Kidney epithelial cell (primary cell): Measurements from ENCODE around the gene DUSP16. TPM values are rescaled to one million over a fixed set of nuclear protein-coding genes. Genes with fewer than 3 reads are reported as not detected.

Source experiments
- DNase-seq: peaks from one replicate; pipeline ENCODE4 v3.0.0-alpha.2; 2010; ENCODE audit warnings: low read depth
- H3K27me3 ChIP-seq: 2 replicates; pipeline ENCODE4 v1.6.0; 2011; ENCODE audit warnings: low read length; ENCODE audit not compliant: control insufficient read depth, insufficient read depth
- H3K36me3 ChIP-seq: 2 replicates; pipeline ENCODE4 v1.5.1; 2011; ENCODE audit warnings: low read length; ENCODE audit not compliant: control insufficient read depth, insufficient read depth
- H3K4me3 ChIP-seq: 2 replicates; pipeline ENCODE4 v1.5.1; 2011; ENCODE audit warnings: low read depth, mild to moderate bottlenecking, control low read depth, low read length
- total RNA-seq: library from RNA; depleted of rRNA; stranded (reverse); fragments of >200 nt; gene quantifications from 2 replicates; pipeline ENCODE4 v1.2.3, GENCODE V29; 2015
- TF ChIP-seq, protein P1 (sequence below): IDR thresholded peaks from 2 replicates; pipeline ENCODE4 v1.5.1; 2011; ENCODE audit warnings: mild to moderate bottlenecking, moderate library complexity, low read length, control low read depth, inconsistent platforms; ENCODE audit not compliant: insufficient read depth, poor library complexity, severe bottlenecking

DUSP16 gene
- total RNA-seq, 1 donor from 2014 or later = 22.7 TPM

DNA sequence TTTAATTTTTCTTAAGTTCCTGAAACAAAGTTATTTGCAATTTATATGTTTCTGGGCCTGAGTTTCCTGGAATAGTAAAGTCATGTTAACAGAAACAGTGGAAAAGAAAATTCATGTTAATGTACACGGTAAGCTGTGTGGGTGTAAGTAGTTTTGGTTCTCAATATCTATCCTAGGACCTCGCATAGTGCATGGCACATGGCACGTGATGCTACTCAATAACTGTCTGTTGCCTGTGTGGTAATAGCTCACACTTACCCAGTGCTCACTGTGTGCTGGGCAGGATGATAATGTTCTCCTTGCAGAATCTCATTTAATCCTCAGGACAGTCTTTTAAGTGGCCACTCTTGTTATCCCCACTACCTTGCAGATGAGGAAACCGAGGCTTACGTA is 100.7 kb downstream of the DUSP16 start:
- Histone ChIP-seq H3K36me3 (no peaks in the 10 kb centered on the region), H3K4me3 (no peak overlapping the region), H3K27me3 (no peaks in the 10 kb centered on the region)
- DNase-seq = no peak
- TF ChIP-seq, protein P1, sequence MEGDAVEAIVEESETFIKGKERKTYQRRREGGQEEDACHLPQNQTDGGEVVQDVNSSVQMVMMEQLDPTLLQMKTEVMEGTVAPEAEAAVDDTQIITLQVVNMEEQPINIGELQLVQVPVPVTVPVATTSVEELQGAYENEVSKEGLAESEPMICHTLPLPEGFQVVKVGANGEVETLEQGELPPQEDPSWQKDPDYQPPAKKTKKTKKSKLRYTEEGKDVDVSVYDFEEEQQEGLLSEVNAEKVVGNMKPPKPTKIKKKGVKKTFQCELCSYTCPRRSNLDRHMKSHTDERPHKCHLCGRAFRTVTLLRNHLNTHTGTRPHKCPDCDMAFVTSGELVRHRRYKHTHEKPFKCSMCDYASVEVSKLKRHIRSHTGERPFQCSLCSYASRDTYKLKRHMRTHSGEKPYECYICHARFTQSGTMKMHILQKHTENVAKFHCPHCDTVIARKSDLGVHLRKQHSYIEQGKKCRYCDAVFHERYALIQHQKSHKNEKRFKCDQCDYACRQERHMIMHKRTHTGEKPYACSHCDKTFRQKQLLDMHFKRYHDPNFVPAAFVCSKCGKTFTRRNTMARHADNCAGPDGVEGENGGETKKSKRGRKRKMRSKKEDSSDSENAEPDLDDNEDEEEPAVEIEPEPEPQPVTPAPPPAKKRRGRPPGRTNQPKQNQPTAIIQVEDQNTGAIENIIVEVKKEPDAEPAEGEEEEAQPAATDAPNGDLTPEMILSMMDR = no peak

DNA sequence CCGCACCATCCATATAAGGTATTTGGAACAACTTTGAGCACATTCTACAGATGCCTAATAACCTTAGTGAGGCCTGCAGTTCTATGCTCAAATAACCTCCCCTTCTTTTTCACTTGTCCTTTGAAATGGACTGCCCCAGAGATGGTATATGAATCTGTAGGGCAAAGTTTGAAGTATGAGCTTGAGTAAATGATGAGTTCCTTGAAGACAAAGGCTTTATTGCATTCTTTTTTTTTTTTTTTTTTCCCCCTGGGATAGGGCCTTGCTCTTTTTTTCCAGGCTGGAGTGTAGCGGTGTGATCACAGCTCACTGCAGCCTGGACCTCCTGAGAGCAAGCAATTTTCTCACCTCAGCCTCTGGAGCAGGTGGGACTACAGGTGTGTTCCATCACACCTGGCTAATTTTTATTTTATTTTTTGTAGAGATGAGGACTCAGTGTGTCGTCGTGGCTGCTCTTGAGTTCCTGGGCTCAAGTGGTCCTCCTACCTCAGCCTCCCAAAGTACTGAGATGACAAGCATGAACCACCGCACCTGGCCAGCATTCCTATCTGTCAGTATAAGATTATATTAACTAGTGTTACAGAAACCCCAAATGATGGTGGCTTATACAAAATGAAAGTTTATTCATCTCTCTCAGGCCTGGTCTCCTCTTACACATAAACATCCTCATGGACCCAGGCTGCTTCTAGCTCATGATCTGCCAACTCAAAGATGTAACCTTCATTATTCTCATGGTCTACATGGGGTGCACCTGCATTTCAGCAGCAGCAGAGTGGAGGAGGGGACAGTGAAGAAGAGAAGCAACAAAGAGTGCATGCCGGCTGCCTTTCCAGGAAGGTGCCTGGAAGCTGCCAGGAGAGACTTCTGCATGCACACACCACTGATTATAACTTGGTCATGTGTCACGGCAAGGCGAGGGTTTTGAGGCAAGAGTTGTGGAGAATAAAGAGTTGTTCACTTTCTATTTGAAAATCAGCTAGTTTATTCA is 101.4 kb downstream of the DUSP16 start:
- TF ChIP-seq, protein P1 = no peak
- DNase-seq = no peak
- no peak overlapping the region for H3K4me3 ChIP-seq
- H3K27me3 ChIP-seq = no peaks in the 10 kb centered on the region
- no peaks in the 10 kb centered on the region for H3K36me3 ChIP-seq

DNA sequence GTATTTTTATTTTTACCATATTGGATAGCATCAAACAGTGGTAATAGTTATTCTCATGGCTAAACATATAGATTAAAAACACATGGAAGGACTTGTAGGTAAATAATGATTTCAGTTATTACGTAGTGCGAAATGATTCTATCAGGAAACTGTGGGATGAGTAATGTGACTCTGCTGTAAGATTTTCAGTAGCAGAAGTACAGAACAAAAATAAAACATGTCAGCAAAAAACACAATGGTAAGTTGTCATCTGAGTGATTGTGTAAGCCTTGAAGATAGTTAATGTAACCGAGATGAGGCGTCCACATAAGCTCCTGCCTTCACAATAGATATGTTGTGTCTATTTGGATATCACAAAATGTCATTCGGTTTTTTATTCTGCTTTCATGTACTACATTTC is 106.0 kb downstream of the DUSP16 start:
- no peak for DNase-seq
- no peak overlapping the region for H3K4me3 ChIP-seq
- no peaks in the 10 kb centered on the region for H3K36me3 ChIP-seq
- no peaks in the 10 kb centered on the region for H3K27me3 ChIP-seq
- TF ChIP-seq, protein P1 = no peak

DNA sequence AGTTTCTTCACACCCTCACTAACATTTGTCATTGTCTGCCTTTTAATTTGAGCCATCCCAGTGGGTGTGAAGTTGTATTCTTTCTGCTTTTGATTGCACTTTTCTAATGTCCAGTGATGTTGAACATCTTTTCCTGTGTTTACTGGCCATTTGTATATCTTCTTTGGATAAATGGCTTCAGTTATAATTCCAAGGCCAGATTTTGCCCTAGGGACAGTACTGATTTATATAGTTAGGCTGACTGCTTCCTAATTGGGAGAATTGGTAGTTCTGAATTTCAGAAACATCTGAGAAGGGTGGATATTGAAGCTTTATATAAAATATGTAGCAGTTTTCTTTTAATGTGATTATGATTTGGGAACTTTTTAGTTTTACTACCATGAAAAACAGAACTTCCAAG is 108.3 kb downstream of the DUSP16 start:
- no peak overlapping the region for H3K4me3 ChIP-seq
- DNase-seq = no peak
- H3K27me3 ChIP-seq = no peaks in the 10 kb centered on the region
- H3K36me3 ChIP-seq = no peaks in the 10 kb centered on the region
- TF ChIP-seq, protein P1 = no peak

DNA sequence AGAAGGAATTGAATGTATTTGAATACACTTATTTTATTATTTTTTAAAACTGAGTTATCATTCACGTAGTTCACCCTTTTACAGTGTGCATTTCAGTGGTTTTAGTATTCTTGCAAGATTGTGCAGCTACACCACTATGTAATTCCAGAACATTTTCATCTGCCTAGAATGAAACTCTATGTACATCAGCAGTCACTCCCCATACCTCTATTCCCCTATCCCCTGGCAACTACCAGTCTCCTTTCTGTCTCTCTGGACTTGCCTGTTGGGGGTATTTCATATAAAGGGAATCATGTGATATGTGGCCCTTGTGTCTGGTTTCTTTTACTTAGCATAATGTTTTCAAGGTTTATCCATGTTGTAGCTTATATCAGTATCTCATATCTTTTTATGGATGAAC is 109.0 kb downstream of the DUSP16 start:
- H3K4me3 ChIP-seq = no peak overlapping the region
- no peak for DNase-seq
- H3K36me3 ChIP-seq = no peaks in the 10 kb centered on the region
- TF ChIP-seq, protein P1 = no peak
- no peaks in the 10 kb centered on the region for H3K27me3 ChIP-seq
